HepG2 (cell line): Measurements from ENCODE around the gene COX4I2. TPM values are rescaled to one million over a fixed set of nuclear protein-coding genes. Genes with fewer than 3 reads are reported as not detected.
A peak's percentile ranks its signal among the peaks of the same experiment; 100 is the strongest.

ENCODE experiments used
- ARID2 ChIP-seq: sonication (generic); formaldehyde crosslinking; IDR thresholded peaks from 2 replicates; pipeline ENCODE4 v1.8.1; 2022; ENCODE audit warnings: mild to moderate bottlenecking, missing genetic modification reagents, borderline replicate concordance
- ARID3A ChIP-seq: IDR thresholded peaks from 2 replicates; pipeline ENCODE4 v1.6.1; 2012; ENCODE audit warnings: low read depth, low read length, improper control_type of control experiment
- ATF2 ChIP-seq: sonication (generic); formaldehyde crosslinking; IDR thresholded peaks from 2 replicates; pipeline ENCODE4 v1.4.0; 2020; ENCODE audit warnings: missing genetic modification reagents
- ATRX ChIP-seq: sonication (generic); formaldehyde crosslinking; IDR thresholded peaks from 2 replicates; pipeline ENCODE4 v1.4.0; 2020; ENCODE audit warnings: missing genetic modification reagents, borderline replicate concordance
- GLI4 ChIP-seq: sonication (generic); formaldehyde crosslinking; IDR thresholded peaks from 2 replicates; pipeline ENCODE4 v1.5.1; 2020; ENCODE audit warnings: missing genetic modification reagents, mild to moderate bottlenecking, moderate library complexity, borderline replicate concordance
- KDM1A ChIP-seq: IDR thresholded peaks from 2 replicates; pipeline ENCODE4 v1.6.1; 2016; ENCODE audit warnings: missing compliant biosample characterization
- MXI1 ChIP-seq: IDR thresholded peaks from 3 replicates; pipeline ENCODE4 v1.6.1; 2012; ENCODE audit warnings: low read depth, low read length, inconsistent platforms, borderline replicate concordance
- MZF1 ChIP-seq: sonication (generic); formaldehyde crosslinking; IDR thresholded peaks from 2 replicates; pipeline ENCODE4 v1.8.1; 2023; ENCODE audit warnings: mild to moderate bottlenecking, missing genetic modification reagents, borderline replicate concordance
- NFATC3 ChIP-seq: sonication (generic); formaldehyde crosslinking; IDR thresholded peaks from 2 replicates; pipeline ENCODE4 v1.5.1; 2020; ENCODE audit warnings: mild to moderate bottlenecking, missing genetic modification reagents
- RAD51 ChIP-seq: fragments of 450-650 bp; IDR thresholded peaks from 2 replicates; pipeline ENCODE4 v1.6.1; 2016; ENCODE audit warnings: borderline replicate concordance
- RBM39 ChIP-seq: fragments of 200-400 bp; formaldehyde crosslinking; IDR thresholded peaks from one replicate; pipeline ENCODE4 v1.6.1; 2018; ENCODE audit warnings: antibody characterized with exemption, mild to moderate bottlenecking, low read depth, low read length; ENCODE audit not compliant: poor library complexity, severe bottlenecking
- SAFB2 ChIP-seq: sonication (generic); formaldehyde crosslinking; IDR thresholded peaks from 2 replicates; pipeline ENCODE4 v1.5.1; 2020; ENCODE audit warnings: missing genetic modification reagents, low read depth, mild to moderate bottlenecking, borderline replicate concordance
- SP2 ChIP-seq: sonication (generic); formaldehyde crosslinking; IDR thresholded peaks from 2 replicates; pipeline ENCODE4 v1.5.1; 2020; ENCODE audit warnings: mild to moderate bottlenecking, missing genetic modification reagents
- TGIF2 ChIP-seq: IDR thresholded peaks from 2 replicates; pipeline ENCODE4 v1.6.1; 2016; ENCODE audit warnings: control low read depth, missing compliant biosample characterization
- ZFP37 ChIP-seq: sonication (generic); formaldehyde crosslinking; IDR thresholded peaks from 2 replicates; pipeline ENCODE4 v1.4.0; 2020; ENCODE audit warnings: missing genetic modification reagents, borderline replicate concordance
- ZIK1 ChIP-seq: sonication (generic); formaldehyde crosslinking; IDR thresholded peaks from 2 replicates; pipeline ENCODE4 v1.5.0; 2020; ENCODE audit warnings: mild to moderate bottlenecking, low read depth, missing genetic modification reagents, borderline replicate concordance
- ZNF17 ChIP-seq: sonication (generic); formaldehyde crosslinking; IDR thresholded peaks from 2 replicates; pipeline ENCODE4 v1.5.0; 2020; ENCODE audit warnings: mild to moderate bottlenecking, missing genetic modification reagents
- ZNF225 ChIP-seq: sonication (generic); formaldehyde crosslinking; IDR thresholded peaks from 2 replicates; pipeline ENCODE4 v1.4.0; 2020; ENCODE audit warnings: mild to moderate bottlenecking, missing genetic modification reagents
- ZNF256 ChIP-seq: sonication (generic); formaldehyde crosslinking; conservative IDR thresholded peaks from 2 replicates; pipeline ENCODE4 v1.4.0; 2020; ENCODE audit warnings: missing genetic modification reagents
- ZNF44 ChIP-seq: sonication (generic); formaldehyde crosslinking; IDR thresholded peaks from 2 replicates; pipeline ENCODE4 v1.5.1; 2020; ENCODE audit warnings: mild to moderate bottlenecking, missing genetic modification reagents
- ZNF549 ChIP-seq: sonication (generic); formaldehyde crosslinking; IDR thresholded peaks from 2 replicates; pipeline ENCODE4 v1.5.0; 2020; ENCODE audit warnings: missing genetic modification reagents
- ZNF775 ChIP-seq: sonication (generic); formaldehyde crosslinking; IDR thresholded peaks from 2 replicates; pipeline ENCODE4 v1.4.0; 2020; ENCODE audit warnings: missing genetic modification reagents, mild to moderate bottlenecking, moderate library complexity, borderline replicate concordance
- polyA plus RNA-seq, 8 experiments: library from polyadenylated mRNA; depleted of rRNA in 3 of 8; stranded (reverse) in 7 of 8; unstranded in 1 of 8; fragments of >200 nt; fragmentation: Illumina TruSeq in 4 of 8; extraction: Trizol in 4 of 8; gene quantifications; 2 replicates each; pipeline versions ENCODE4 v1.2.1 to v1.2.3, GENCODE V29; 2011 to 2016; ENCODE audit warnings: low read depth in 4 of 8, missing spikeins in 1 of 8, mixed read lengths in 1 of 8; ENCODE audit not compliant: insufficient read depth in 1 of 8
- total RNA-seq, 5 experiments: library from RNA; depleted of rRNA; stranded (reverse); fragments of >200 nt; fragmentation: Illumina TruSeq; extraction: Trizol; gene quantifications; 2 replicates each; pipeline ENCODE4 v1.2.3, GENCODE V29; 2016; ENCODE audit warnings: low read depth in 1 of 5
- TF ChIP-seq, protein P1 (sequence below): sonication (generic); formaldehyde crosslinking; IDR thresholded peaks from 2 replicates; pipeline ENCODE4 v1.5.0; 2020; ENCODE audit warnings: mild to moderate bottlenecking, missing genetic modification reagents, borderline replicate concordance
- TF ChIP-seq, protein P2 (sequence below): sonication (generic); formaldehyde crosslinking; IDR thresholded peaks from 2 replicates; pipeline ENCODE4 v1.4.0; 2020; ENCODE audit warnings: low read depth, mild to moderate bottlenecking, missing genetic modification reagents

Gene COX4I2
- total and polyA plus RNA-seq, 2 of the 13 experiments (the other 11 are each of a cell fraction or from before 2014, with no cell fraction given) = 1.1 TPM; not detected in 1

- TF ChIP-seq, protein P1, sequence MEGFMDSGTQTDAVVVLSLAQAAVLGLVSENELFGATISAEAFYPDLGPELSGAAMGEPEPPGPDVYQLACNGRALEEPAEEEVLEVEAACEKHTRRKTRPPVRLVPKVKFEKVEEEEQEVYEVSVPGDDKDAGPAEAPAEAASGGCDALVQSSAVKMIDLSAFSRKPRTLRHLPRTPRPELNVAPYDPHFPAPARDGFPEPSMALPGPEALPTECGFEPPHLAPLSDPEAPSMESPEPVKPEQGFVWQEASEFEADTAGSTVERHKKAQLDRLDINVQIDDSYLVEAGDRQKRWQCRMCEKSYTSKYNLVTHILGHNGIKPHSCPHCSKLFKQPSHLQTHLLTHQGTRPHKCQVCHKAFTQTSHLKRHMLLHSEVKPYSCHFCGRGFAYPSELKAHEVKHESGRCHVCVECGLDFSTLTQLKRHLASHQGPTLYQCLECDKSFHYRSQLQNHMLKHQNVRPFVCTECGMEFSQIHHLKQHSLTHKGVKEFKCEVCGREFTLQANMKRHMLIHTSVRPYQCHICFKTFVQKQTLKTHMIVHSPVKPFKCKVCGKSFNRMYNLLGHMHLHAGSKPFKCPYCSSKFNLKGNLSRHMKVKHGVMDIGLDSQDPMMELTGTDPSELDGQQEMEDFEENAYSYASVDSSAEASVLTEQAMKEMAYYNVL = peak; percentile 83
- TF ChIP-seq ZNF549 (CRISPR knock-in tag) (no peak), MZF1 (CRISPR knock-in tag) (no peak), ZFP37 (CRISPR knock-in tag) (no peak), SAFB2 (no peak), ZNF17 (CRISPR knock-in tag) (no peak), ATRX (CRISPR knock-in tag) (no peak), NFATC3 (CRISPR knock-in tag) (no peak), ARID3A (peak; percentile 26; the same call in 1 of the 2 replicates), ZNF225 (CRISPR knock-in tag) (peak; percentile 77; the same call in 1 of the 2 replicates), ATF2 (CRISPR knock-in tag) (no peak), TGIF2 (CRISPR knock-in tag) (no peak; the same call in 1 of the 2 replicates), ZNF256 (CRISPR knock-in tag) (0 out of 2 replicates have a peak, but pooled peaks have one; percentile 61), ZNF44 (CRISPR knock-in tag) (no peak), SP2 (CRISPR knock-in tag) (no peak), RBM39 (peak; percentile 38), MXI1 (no peak; the same call in 2 of the 3 replicates), ZNF775 (CRISPR knock-in tag) (no peak; the same call in 1 of the 2 replicates), ARID2 (CRISPR knock-in tag) (no peak), RAD51 (peak; percentile 89), GLI4 (CRISPR knock-in tag) (no peak), KDM1A (no peak), ZIK1 (CRISPR knock-in tag) (peak; percentile 19; the same call in 1 of the 2 replicates)
- TF ChIP-seq, protein P2, sequence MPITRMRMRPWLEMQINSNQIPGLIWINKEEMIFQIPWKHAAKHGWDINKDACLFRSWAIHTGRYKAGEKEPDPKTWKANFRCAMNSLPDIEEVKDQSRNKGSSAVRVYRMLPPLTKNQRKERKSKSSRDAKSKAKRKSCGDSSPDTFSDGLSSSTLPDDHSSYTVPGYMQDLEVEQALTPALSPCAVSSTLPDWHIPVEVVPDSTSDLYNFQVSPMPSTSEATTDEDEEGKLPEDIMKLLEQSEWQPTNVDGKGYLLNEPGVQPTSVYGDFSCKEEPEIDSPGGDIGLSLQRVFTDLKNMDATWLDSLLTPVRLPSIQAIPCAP (CRISPR knock-in tag) = no peak
Observed at GRCh38 chr20:31595654-31596411, 41.9 kb upstream of the COX4I2 start (continued).
